NCI-H524 treated with DMSO at 0.1 percent for 48 hours (cell line): Measurements from ENCODE around the gene VNN1.
"Not testable (repeated sequence)": the region's sequence is repeated elsewhere in the genome, so short reads cannot be mapped to it uniquely, and the experiment has no call there.

ENCODE experiments used
- DNase-seq: peaks from one replicate; lab custom pipeline; 2025; lab: John Stamatoyannopoulos, UW

The VNN1 gene

GRCh38 chr6:132719736-132720448 is 6.0 kb upstream of the VNN1 start:
- DNase-seq = no peak

GRCh38 chr6:132715881-132716637 is 2.2 kb upstream of the VNN1 start:
- no peak for DNase-seq

- peak; percentile 46 for DNase-seq
Observed at GRCh38 chr6:132715204-132715603, 1.3 kb upstream of the VNN1 start.

GRCh38 chr6:132714160-132714559 is 305 bp upstream of the VNN1 start:
- DNase-seq = no peak

- no peak for DNase-seq
Observed at GRCh38 chr6:132712366-132712765, 1.5 kb downstream of the VNN1 start.

- DNase-seq = no peak
Observed at GRCh38 chr6:132708771-132709170, 5.1 kb downstream of the VNN1 start.

- DNase-seq = no peak
Observed at GRCh38 chr6:132708002-132708401, 5.9 kb downstream of the VNN1 start.

- DNase-seq = not testable (repeated sequence)
Observed at GRCh38 chr6:132706756-132707155, 7.1 kb downstream of the VNN1 start.

GRCh38 chr6:132703936-132704335 is 9.9 kb downstream of the VNN1 start:
- DNase-seq = no peak

GRCh38 chr6:132698608-132699007 is 15.2 kb downstream of the VNN1 start:
- no peak for DNase-seq

- no peak for DNase-seq
Observed at GRCh38 chr6:132695773-132696172, 18.1 kb downstream of the VNN1 start.

GRCh38 chr6:132693478-132693877 is 20.4 kb downstream of the VNN1 start:
- DNase-seq = no peak

GRCh38 chr6:132690678-132691077 is 23.2 kb downstream of the VNN1 start:
- DNase-seq = no peak

- no peak for DNase-seq
Observed at GRCh38 chr6:132687306-132687705, 26.5 kb downstream of the VNN1 start.

GRCh38 chr6:132686531-132686930 is 27.3 kb downstream of the VNN1 start:
- no peak for DNase-seq

GRCh38 chr6:132685009-132685408 is 28.8 kb downstream of the VNN1 start:
- DNase-seq = no peak

GRCh38 chr6:132684272-132684671 is 29.6 kb downstream of the VNN1 start:
- DNase-seq = no peak

GRCh38 chr6:132683543-132683942 is 30.3 kb downstream of the VNN1 start:
- DNase-seq = no peak

- DNase-seq = not testable (repeated sequence)
Observed at GRCh38 chr6:132679094-132679493, 34.8 kb downstream of the VNN1 start.

- no peak for DNase-seq
Observed at GRCh38 chr6:132675749-132676148, 38.1 kb downstream of the VNN1 start.

GRCh38 chr6:132675002-132675401 is 38.9 kb downstream of the VNN1 start:
- no peak for DNase-seq

GRCh38 chr6:132673376-132674094 is 40.3 kb downstream of the VNN1 start:
- DNase-seq = no peak

- DNase-seq = no peak
Observed at GRCh38 chr6:132671295-132671694, 42.6 kb downstream of the VNN1 start.
